Tibial artery (tissue), 4 donors: ENCODE measurements around the gene TRPV5.

Experiments
- DNase-seq, 2 donors: peaks; one replicate each; pipeline ENCODE4 v3.0.0-alpha.2; 2019
- H3K27ac ChIP-seq, 2 donors: fragments of 200-600 bp; sonication (generic) in 1 of 2; 1 replicate in 1 of 2; 2 replicates in 1 of 2; pipeline ENCODE4 v1.5.1; 2018 to 2019; ENCODE audit warnings: mild to moderate bottlenecking in 1 of 2
- H3K27me3 ChIP-seq, 2 donors: fragments of 200-600 bp; sonication (generic) in 1 of 2; one replicate each; pipeline versions ENCODE4 v1.5.1 to v1.6.0; 2016 to 2019
- H3K36me3 ChIP-seq, 3 donors: fragments of 200-600 bp; sonication (generic) in 2 of 3; one replicate each; pipeline ENCODE4 v1.5.1; 2016 to 2019; ENCODE audit warnings: mild to moderate bottlenecking in 2 of 3
- H3K4me1 ChIP-seq, 4 donors: fragments of 200-600 bp; sonication (generic) in 2 of 4; 1 replicate in 3 of 4; 2 replicates in 1 of 4; pipeline ENCODE4 v1.5.1; 2016 to 2019
- H3K4me3 ChIP-seq, 2 donors: fragments of 200-600 bp; sonication (generic) in 1 of 2; 1 replicate in 1 of 2; 2 replicates in 1 of 2; pipeline ENCODE4 v1.5.1; 2018 to 2019; ENCODE audit warnings: mild to moderate bottlenecking in 2 of 2
- H3K9me3 ChIP-seq, 3 donors: fragments of 200-600 bp; sonication (generic) in 1 of 3; one replicate each; pipeline ENCODE4 v1.5.1; 2016 to 2019
- CTCF ChIP-seq, 2 experiments: fragments of 200-600 bp in 1 of 2; fragments of 450-650 bp in 1 of 2; IDR thresholded peaks; one replicate each; pipeline ENCODE4 v1.5.1; 2017 to 2019; ENCODE audit warnings: antibody characterized with exemption in 2 of 2, mild to moderate bottlenecking in 1 of 2, moderate library complexity in 1 of 2
- intact Hi-C: fragments of 100-400 bp; cut with DNase I; formaldehyde crosslinking; loops from one replicate; pipeline ENCODE4 v1.15.0; 2023; ENCODE audit warnings: low total_unique reads

Gene TRPV5

DNA sequence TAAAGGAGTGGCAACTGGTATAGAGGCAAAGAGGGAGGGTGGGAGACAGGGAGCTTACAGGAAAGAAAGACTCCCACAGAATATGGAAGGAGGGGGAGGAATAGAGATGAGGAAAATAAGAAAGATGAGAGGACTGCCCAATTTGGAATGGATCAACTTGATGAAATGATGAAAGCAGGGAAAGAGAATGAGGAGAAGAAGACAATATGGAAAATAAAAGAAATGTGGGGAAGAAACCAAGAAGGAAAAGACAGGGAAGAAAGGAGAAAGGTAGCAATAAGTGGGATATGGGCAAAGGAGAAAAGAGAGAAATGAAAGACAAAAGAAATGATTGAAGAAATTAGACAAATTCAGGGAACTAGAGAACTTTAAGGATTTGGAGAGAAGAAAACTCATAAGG, 25.7 kb upstream of the TRPV5 start:
- intact Hi-C loops: no loop called here

GRCh38 chr7:142957723-142958122, 24.2 kb upstream of the TRPV5 start:
- no peak for DNase-seq
- Histone ChIP-seq H3K4me1 (no peaks in the 10 kb centered on the region), H3K36me3 (no peaks in the 10 kb centered on the region), H3K9me3 (peaks cover 0 to 4% (median 0%) of the 10 kb centered on the region in 3 donors), H3K27ac (no peak overlapping the region), H3K4me3 (no peak overlapping the region), H3K27me3 (no peaks in the 10 kb centered on the region)
- intact Hi-C loops: no loop called here
- TF ChIP-seq CTCF (IDR thresholded peaks at IDR 0.05): no peak

More for the DNA sequence above, 25.7 kb upstream of the TRPV5 start:
- no peaks in the 10 kb centered on the region for H3K27me3 ChIP-seq
- H3K4me1 ChIP-seq: no peaks in the 10 kb centered on the region
- H3K9me3 ChIP-seq: peaks cover 0 to 4% (median 0%) of the 10 kb centered on the region in 3 donors
- DNase-seq: no peak
- no peak overlapping the region for H3K27ac ChIP-seq
- no peak for TF ChIP-seq CTCF (IDR thresholded peaks at IDR 0.05)
- H3K4me3 ChIP-seq: no peak overlapping the region
- no peaks in the 10 kb centered on the region for H3K36me3 ChIP-seq

DNA sequence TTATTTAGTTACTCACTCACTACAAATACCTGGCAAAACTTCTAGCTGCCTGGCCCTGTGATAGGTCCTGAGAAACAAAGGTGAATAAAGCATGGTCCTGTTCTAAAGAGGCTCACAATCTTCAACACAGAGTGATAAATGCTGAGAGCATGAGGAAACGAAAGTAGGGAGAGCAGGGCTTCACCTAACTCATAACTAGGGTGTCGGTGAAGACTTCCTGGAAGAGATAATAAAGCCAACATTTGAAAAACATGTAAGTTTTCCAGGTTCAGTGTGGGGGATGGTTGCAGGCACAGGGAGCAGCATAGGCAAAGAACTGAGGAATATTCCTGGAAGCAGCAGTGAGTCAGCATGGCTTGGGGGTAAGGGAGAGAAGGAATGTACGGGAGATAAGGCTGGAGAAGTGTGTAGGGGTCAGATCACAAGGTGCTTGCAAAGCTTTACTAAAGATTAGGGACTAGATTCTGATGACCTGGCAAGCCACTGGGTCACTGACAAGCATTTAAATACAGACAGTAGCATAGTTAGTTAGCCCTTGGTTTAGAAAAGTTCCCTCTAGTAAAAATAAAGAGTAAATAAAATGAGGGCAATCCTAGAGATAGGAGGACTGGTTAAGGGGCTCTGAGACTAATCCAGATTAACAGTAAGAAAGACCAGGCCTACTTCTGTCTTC, 23.5 kb upstream of the TRPV5 start:
- Histone ChIP-seq H3K36me3 (no peaks in the 10 kb centered on the region), H3K27ac (no peak overlapping the region), H3K9me3 (peaks cover 0 to 4% (median 0%) of the 10 kb centered on the region in 3 donors), H3K4me3 (no peak overlapping the region), H3K4me1 (no peaks in the 10 kb centered on the region), H3K27me3 (no peaks in the 10 kb centered on the region)
- DNase-seq: no peak
- no peak for TF ChIP-seq CTCF (IDR thresholded peaks at IDR 0.05)
- intact Hi-C loops: no loop called here

- Histone ChIP-seq H3K4me1 (no peaks in the 10 kb centered on the region), H3K27ac (no peak overlapping the region), H3K36me3 (no peaks in the 10 kb centered on the region), H3K27me3 (no peaks in the 10 kb centered on the region), H3K4me3 (no peak overlapping the region), H3K9me3 (peaks cover 0 to 4% (median 0%) of the 10 kb centered on the region in 3 donors)
- no peak for DNase-seq
- no peak for TF ChIP-seq CTCF (IDR thresholded peaks at IDR 0.05)
- intact Hi-C loops: no loop called here
These were observed 21.2 kb upstream of the TRPV5 start for GRCh38 chr7:142954680-142955268.

DNA sequence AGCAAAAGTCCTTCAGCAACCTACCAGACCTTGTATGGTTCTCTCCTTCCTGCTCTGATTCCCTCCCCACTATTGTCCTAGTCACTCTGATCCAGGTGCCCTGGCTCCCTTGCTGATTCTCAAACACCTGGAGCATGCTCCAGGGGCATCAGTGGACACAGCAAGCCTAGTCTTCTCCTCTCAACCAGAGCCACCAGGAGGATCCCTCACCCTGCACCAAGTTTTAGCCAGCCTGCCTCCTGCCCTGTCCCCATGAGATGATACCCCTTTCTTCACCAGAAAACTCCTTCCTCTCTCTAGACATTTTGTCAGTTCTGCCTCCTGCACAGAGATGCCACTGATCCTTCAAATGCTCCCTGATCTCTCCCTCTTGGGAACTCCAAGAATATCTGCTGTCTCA, 16.7 kb upstream of the TRPV5 start:
- no peak for DNase-seq
- intact Hi-C loops: no loop called here
- Histone ChIP-seq H3K4me1 (no peaks in the 10 kb centered on the region), H3K4me3 (no peak overlapping the region), H3K9me3 (peaks cover 0 to 4% (median 0%) of the 10 kb centered on the region in 3 donors), H3K36me3 (no peaks in the 10 kb centered on the region), H3K27me3 (no peaks in the 10 kb centered on the region), H3K27ac (no peak overlapping the region)
- no peak for TF ChIP-seq CTCF (IDR thresholded peaks at IDR 0.05)
